GM19023 (cell line): ENCODE results near the gene TMEM140.
"Not testable (repeated sequence)": the region's sequence is repeated elsewhere in the genome, so short reads cannot be mapped to it uniquely, and the experiment has no call there.

Experiments used
- ATAC-seq: cut with Tn5 transposase; IDR thresholded peaks from one replicate; pipeline ENCODE4 v1.9.1; 2021; ENCODE audit warnings: mild to moderate bottlenecking, moderate library complexity; ENCODE audit not compliant: unreplicated experiment

TMEM140 gene

DNA sequence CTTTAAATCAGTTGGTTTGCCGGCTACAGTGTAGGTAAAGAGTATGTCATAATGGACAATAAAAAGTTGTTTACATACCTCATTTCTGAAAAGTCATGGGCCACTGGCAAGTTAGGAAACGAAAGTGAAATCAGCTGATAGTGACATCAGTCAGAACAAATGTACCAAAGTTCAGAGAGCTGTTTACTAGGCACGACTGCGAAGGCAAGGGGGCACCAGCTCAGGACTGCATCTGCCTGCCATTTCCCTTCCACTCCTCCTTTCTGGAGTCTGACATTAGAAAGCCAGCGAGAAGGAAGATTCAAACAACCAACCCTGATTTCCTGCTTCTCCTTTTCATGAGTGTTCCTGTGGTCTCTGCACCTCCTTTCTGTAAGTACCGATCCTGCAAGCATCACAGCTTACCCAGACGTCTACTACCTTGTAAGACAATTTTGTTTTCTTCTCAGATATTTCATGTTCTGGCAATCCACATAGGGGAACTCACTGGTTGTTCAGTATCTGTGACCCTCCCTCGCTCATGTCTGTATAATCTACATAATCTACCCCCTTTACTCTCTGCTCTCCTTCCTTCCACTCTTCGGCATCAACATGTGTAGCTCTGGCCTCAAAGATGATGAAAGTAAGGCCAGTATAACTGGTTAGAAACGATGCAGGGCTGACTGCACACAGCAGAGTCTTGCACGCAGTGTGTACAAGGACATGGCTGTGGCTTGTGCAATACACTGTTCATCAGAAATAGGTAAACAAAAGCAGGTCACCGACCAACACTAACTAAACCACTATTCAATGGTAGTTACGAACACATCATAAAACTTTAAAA is at the start of gene TMEM140:
Gene TMEM140 (plus strand): TSS at position 174 of the 823 bp plus-strand sequence. CDS start 16,370 bp downstream, outside the sequence.
- ATAC-seq = peak; percentile 71

DNA sequence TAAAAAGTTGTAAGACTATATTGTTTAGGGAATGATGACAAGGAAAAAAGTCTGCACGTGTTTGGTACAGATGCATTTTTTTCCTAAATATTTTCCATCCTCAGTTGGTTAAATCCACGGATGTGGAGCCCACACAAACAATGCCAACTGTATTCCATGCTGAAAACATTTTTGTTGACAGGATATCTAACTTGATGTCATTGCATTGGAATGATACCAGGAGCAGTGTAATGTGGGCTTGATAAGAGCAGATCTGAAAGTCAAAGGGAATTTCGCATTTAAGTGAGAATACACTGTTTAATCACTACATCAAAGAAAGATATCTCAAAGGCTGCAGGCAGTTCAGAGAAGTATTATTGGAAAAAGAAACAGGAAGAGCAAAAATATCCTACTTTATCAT is 49.5 kb upstream of the TMEM140 start:
- ATAC-seq = no peak

DNA sequence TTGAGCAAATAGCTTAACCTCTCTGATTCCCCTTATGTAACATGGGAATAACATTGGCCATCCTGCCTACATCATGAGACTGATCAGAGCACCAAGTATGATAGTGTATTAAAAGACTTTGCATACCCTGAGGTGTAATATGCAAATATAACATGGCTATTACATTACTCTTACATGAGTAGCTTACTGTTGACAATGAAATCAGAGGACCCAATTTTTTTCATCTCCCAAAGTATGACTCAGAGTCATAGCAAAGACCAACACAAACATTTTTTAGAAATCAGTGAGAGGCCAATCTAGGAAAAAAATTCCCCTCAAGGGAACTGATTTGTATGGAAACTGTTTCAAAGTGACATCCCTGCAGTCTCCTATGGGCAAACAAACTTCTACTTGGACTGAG is 47.0 kb upstream of the TMEM140 start:
- ATAC-seq = no peak

DNA sequence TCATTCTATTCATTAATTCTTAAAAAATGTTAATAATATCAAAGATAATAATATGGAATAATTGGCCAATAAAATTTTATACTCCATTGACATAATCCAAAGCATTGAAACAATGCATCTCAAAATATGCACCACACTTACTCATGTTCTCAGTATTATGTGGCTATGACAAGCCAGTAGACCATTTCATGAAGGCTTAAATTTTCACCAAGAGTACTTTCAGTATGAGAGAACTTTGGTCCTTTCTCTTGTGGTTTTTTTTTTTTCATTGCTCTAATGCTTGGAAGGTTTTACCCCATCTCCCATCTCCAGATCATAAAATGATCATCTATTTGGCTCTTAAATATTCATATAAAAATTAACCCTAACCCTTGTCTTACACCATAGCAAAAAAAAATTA is 45.5 kb upstream of the TMEM140 start:
- ATAC-seq = peak; percentile 80

DNA sequence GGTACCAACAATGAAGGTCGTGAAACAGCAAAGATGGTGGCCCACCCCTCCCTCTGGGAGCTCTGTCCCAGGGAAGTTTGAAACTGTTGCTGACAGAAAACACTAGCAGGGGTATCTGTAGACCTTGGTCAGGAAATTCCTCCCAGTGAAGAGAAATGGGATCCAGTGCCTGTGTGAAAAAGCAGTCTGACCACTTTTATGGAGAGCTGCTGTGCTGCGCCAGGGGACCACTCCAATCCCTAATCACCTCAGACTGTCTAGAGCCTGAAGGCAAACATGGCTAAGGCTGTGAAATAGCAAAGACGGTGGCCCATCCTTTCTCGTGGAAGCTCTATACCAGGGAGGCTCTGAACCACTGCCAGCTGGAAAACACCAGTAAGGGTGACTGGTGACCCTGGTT is 38.3 kb upstream of the TMEM140 start:
- ATAC-seq = no peak

DNA sequence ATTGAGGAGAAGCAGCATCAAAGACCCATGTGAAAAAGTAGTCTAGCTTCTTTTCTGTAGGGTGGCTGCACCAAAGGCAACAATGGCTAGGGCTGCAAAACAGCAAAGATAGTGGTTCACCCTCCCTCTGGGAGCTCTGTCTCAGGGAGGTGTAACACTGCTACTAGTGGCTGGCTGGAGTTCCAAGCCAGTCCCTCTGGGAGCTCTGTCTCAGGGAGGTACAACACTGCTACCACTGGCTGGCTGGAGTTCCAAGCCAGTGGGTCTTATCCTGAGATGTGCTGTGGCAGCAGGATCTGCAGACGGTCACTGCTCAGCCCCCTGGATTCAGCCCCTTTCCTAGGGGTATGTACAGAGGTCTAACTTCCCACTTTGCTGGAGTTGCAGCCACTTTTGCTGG is 37.9 kb upstream of the TMEM140 start:
- ATAC-seq = no peak

DNA sequence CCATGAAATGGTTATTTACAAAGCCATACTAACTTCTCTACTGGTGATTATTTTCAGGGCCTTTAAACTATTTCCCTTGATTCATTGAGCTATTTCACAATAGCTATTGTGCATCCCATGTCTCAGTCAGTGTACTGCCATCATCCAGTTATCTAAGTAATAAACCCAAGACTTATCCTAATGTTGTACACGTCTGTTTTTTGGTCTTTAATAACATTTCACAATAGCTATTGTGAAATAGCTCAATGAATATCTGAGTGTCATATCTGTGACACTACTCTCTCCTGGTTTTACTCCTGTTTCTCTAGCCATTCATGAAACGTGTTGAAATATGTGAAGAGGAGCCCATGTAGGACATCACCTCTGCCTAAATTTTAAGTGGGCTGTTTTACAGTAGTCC is 36.5 kb upstream of the TMEM140 start:
- ATAC-seq = no peak

DNA sequence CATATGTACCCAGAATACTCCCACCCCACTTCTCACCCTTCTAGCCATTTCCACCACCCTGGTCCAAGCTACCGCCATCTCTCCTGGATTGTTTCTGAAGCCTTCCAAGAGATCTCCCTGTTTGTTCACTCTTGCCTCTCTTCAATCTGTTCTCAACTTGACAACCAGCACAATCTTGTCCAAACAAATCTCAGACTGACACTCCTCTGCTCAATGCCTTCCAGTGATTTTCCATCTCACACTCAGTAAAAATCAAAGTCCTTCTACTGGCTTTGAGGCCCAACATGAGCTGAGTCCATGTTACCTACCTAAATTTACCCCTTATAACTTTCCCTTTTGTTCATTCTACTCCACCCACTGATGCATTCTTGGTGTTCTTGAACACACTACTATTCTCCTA is 33.2 kb upstream of the TMEM140 start:
- ATAC-seq = no peak

DNA sequence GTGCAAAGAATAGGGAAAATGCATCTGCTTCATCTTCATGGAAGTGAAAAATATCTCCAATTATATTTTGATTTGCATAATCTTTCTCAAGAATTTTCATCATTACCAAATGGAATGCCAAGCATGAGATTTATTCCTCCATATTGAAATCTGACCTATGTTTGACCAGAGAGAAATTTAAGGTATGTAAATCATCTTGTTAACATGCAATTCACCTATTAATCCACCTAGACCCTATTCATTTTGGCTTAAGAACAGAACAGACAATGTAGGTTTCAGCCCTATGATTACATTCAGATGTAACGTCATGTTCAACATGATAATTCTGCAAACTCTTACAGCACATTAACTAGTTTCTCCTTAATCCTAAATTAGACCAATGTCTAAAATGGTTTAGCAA is 30.8 kb upstream of the TMEM140 start:
- no peak for ATAC-seq

DNA sequence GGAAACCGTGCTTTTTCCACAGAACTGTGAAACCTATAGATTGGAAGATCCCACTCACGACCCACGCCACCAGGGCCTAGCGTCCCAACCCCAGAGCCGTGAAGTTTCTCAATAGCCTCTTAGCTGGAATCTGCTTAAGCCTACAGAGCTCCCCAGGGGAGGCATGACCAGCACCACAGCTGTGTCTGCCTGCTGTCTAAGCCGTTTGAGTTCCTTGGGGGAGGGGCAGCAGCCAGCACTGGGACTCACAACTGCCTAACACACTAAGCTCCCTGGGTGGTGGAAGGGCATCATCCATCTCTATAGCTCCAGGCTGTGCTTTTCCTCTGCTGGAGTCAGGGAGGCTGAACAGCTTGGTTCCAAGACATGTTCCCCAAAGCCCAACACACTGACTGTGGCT is 26.0 kb upstream of the TMEM140 start:
- ATAC-seq = no peak

DNA sequence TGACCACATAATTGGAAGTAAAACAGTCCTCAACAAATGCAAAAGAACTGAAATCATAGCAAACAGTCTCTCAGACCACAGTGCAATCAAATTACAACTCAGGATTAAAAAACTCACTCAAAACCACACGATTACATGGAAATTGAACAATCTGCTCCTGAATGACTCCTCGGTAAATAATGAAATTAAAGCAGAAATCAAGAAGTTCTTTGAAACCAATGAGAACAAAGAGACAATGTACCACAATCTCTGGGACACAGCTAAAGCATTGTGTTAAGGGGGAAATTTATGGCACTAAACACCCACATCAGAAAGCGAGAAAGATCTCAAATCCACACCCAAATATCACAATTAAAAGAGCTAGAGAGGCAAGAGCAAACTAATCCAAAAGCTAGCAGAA is 23.2 kb upstream of the TMEM140 start:
- ATAC-seq = not testable (repeated sequence)

DNA sequence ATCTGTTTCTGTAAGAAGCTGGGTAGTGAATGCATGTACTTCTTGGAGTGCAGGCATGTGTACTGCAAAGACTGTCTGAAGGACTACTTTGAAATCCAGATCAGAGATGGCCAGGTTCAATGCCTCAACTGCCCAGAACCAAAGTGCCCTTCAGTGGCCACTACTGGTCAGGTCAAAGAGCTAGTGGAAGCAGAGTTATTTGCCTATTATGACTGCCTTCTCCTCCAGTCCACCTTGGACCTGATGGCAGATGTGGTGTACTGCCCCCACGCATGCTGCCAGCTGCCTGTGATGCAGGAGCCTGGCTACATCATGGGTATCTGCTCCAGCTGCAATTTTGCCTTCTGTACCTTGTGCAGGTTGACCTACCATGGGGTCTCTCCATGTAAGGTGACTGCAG is 18.9 kb upstream of the TMEM140 start:
- no peak for ATAC-seq

DNA sequence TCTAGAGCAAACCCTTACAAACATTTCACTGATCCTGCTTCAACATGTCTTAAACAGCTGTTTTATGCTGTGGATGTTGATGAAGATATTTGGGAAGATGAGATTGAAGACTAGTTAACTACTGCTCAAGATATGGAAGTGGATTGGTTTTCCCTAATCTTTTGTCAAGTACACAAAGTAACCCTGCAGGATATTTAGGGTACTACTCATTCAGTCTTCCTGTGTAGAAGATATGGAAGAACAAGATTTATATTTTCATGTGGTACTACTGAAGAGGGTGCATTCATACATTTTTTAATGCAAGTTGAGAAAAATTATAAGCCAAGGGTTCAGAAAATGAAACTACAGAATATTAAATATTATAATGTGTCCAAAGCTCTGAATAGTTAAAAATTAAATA is 18.3 kb upstream of the TMEM140 start:
- no peak for ATAC-seq

DNA sequence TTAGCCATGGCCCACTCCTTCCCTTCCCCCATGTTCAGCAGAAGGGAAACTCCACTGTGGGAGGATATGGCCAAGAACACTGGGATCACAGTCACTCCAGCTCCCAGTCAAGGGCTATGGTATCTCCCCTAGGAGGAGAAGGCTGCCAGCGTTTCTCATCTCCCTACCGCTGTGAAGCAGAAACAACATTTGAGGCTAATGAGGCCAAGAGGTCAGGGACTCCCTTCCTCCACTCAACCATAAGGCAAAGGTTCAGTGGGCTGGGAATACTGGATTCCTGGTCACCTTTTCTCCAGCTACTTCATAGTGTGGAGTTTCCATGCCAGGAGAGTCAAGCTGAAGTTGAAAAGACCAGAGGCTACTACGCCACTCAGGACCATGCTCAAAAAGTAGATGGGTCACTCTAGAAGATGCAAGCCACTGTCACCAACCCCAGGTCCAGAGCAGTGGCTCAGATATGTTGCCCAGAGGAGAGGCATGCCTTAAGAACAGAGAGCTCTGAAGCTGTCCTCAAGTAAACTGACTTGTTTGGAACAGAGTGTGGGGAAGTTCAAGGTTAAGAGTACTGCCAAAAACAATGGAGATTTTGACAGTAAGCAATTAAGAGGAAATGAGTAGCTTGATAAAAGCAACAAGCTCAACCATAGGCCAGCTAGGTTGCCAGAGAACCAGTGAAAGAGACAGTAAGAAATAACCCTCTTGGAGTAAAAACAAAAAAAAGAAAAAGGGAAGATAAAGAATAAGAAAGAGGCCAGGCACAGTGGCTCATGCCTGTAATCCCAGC is 3.8 kb upstream of the TMEM140 start:
- no peak for ATAC-seq

DNA sequence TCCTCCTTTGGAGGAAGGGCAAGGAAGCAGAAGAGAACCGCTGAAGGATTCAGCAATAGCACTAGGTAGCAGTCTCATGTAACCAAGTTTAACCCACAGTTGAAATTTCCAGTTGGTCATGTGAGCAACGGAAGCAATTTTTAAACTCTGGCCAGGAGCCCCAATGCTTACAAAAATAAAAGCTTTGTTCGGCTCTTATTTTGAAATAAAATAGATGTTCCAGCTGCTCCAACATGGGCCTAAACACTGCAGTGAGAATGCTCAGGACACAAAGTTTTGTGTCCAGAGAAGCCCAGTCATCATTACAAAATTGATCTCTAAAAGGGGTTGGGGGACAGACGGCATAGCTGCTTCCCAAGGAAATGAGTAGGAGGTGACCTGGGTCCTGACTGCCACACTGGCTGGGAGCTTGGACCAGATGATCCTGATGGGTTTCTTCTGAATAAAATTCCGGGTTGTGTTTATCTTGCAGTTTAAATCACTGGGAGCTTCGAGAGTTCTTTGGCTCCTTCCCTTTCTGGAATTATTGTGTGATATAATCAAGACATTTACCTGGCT is 452 bp upstream of the TMEM140 start:
- ATAC-seq = no peak

DNA sequence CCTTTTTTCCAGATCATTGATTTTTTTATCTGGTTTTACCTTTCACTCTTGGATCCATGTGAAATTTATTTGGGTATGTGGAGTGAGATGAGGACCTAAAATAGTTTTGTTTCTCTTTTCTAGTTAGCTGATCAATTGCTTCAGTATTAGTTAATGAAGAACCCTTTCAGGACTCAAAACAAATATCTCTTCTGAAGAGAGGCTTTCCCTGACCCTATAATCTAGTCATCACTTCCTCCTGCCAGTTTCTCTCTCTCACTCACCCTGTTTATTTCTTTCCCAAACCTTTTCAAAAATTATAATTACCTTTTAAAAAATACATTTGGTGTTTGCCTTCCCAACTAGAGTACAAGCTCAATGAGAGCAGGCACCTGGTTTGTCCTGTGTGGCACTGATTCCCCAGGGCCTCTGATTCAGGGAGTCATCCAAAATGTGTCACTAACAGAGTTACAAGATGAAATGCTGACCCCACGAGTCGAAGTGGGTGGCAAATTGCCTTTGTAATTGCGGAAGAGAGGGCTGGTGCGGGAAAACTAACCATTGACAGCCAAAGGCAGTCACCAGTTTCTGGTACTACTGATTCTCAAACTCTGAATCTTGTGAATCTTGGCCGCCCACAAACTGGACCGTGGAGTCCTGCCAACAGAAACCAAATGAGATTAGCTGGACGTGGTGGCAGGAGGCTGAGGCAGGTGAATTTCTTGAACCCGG is 2.4 kb downstream of the TMEM140 start:
- ATAC-seq = no peak

DNA sequence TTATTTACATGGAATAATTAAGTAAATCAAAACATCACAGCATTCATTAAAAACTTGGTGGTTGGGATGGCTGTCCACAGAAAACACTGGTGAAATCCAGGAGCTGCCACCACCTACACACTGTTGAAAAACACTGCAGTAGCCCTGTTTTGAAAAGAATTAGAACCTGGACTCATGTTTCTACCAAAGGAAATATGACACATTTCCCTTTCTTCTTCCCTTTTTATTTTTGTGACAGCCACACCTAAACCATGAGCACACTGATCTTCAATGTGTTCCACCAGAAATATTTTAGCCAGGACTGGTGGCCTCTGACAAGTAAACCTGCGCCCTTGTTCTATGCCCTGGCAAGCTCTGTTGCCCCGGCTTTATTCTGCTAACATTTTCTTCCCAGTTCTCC is 3.3 kb downstream of the TMEM140 start:
- no peak for ATAC-seq

DNA sequence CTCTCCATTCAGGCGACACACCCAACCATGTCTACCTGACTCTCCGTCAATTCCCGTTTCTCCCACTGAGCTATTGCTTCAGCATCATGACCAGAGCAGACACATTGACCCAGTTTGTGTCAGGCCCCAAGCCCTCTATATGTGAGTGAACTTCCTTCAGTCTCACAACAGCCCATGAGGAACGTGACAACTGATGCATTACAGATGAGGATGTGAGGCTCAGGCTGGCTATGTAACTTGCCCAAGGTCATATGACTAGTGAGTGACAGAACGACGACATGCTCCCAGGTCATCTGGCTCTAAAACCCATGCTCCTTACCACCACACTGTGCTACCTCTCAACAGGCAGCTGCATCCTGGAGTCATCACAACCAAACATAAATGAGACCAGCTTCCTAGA is 3.7 kb downstream of the TMEM140 start:
- ATAC-seq = no peak

DNA sequence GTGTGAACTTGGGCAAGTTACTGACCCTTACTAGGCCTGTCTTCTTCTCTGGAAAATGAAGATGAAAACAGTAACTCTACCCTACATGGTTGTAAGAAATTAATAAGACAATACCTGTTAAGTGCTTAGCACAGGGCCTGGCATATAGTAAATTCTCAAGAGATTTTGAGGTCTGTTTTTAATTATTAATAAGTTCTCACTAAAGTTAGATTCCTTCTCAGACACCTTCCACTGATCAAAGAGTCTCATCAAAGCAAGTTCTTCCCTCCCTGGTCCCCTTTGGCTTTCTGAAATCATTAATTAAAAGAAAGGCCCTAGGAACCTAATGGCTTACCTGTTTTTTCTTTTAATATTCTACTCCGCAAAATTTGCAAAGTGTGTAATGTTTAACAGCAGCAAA is 4.6 kb downstream of the TMEM140 start:
- no peak for ATAC-seq

DNA sequence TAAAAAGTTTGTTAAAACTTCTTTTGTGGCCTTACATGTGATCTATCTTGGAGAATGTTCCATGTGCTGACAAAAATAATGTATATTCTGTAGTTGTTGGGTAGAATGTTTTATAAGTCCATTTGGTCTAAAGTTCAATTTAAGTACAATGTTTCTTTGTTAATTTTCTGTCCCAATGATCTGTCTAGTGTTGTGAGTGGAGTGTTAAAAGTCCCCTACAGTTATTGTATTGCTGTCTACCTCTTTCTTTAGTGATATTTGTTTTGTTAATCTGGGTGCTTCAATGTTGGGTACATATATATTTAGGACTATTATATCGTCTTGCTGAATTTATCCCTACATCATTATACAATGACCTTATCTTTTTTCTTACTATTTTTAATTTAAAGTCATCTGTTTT is 6.9 kb downstream of the TMEM140 start:
- no peak for ATAC-seq

DNA sequence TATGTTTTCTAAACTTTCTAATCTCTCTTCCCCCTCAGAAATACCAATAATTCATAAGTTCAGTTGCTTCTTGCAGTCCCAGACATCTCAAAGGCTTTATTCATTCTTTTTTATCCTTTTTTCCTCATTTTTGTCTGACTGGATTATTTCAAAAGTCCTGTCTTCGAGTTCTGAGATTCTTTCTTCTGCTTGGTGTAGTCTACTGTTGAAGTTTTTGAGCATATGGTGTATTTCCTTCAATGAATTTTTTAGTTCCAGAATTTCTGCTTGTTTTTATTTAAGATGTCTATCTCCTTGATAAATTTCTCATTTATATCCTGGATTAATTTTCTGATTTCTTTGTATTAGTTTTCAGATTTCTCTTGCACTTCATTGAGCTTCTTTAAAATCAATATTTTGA is 8.4 kb downstream of the TMEM140 start:
- ATAC-seq = no peak
